GM19455 (cell line): ENCODE measurements around the gene DPP10.

Experiments
- ATAC-seq: cut with Tn5 transposase; IDR thresholded peaks from one replicate; pipeline ENCODE4 v1.9.1; 2021; ENCODE audit not compliant: unreplicated experiment

Gene DPP10

DNA sequence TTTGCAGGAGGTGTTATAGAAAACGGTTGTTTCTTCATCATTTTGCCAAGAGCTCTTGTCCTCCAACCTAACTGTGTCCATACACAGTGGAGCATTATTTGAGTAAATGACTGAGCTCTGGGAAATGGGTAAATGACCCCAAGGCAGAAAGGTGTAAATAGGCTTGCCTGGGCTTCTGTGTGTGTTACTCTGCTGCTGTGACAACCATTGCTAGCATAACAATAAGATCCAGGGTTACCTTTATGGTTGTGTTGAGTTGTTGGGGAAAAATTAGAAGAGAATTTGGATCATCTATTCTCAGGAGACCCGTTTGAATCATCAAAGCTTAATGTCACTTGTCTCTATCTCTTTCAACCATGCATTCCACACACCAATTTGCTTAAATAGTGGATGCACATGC, 672.7 kb downstream of the DPP10 start:
- no peak for ATAC-seq

DNA sequence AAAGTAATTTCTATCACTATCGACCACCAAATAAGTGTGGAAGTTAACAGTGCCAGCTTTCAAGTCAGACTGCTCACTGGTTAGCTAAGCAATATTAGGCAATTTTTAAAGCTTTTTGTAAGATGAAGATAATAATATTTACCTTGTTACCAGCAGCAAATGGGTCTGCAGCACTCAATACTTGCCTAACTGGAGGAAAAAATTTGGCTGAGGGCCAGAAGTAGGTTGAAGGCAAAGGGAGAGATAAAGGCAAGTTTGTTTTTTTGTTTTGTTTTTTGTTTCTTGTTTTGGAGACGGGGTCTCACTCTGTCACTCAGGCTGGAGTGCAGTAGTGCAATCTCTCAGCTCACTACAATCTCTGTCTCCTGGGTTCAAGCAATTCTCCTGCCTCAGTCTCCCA, 675.9 kb downstream of the DPP10 start:
- ATAC-seq: no peak

DNA sequence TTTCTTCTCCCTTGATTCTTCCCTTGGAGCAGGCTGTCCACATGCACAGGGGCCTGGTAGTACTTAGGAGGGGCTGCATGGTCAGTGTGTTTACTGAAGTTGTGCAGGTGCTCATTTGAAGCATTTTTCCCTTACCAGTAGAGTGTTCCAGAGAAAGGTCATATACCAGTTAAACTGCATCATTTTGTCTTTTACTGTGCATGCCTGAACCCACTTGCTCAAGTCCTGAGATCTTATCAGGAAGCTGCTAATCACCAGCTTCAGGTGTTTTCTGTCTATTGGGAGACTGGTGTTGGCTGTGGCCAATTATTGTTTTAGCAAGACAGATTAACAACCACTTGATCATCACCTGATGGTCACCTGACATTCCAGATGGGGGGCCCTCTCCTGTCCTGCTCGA, 676.6 kb downstream of the DPP10 start:
- ATAC-seq: no peak

DNA sequence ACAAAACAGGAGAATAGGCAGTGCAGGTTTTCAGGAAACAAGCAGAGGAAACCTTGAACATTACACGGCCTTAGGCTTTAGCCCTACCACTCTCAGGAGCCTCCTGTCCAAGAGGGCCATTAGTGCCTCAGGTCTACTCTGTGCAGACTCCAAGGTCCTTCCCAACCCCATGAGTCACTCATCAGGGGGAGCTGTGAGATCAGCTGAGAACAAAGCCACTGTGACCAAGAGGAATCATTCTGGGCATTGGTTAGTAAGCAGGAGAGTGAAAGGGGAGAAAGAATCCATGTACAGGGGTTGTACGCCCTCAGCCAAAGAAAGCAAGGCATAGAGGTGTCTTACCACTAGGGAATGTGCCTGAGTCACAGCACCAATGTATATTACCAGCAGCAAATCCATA, 680.3 kb downstream of the DPP10 start:
- no peak for ATAC-seq

DNA sequence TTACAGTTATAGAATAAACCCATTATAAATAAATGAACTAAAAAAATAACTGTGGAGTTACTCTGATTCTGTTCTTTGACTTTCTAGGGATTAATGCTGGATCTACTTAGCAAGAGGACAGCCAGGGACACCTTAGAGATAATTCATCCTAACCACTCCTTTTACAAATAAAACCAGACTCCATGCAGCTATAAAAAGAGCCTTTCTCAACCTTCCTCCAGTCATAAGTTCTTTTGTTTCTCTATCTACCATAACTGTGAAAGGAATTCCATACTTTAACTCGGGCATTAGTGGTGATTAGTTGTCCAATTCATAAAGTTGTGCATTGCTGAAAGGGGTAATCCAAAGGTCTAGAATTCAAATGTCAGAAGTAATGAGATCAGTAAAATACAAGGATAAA, 682.4 kb downstream of the DPP10 start:
- ATAC-seq: no peak

DNA sequence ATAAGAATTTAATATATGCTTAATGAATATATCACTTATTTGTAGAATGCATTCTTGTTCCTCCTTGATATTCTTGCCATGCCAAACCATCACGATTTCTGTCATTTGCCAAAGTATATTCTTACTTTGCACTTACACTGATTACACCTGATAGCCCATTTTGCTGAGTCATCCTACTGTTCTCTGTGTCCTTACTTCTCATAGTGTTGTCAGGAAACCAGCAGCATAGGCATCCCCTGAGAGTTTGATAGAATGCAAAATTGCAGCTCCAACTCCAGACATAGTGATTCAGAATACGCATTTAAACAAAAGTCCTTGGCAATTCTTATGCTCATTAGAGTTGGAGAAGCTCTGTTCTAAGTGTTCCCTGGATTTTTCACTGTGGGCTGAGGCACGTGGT, 687.1 kb downstream of the DPP10 start:
- no peak for ATAC-seq

DNA sequence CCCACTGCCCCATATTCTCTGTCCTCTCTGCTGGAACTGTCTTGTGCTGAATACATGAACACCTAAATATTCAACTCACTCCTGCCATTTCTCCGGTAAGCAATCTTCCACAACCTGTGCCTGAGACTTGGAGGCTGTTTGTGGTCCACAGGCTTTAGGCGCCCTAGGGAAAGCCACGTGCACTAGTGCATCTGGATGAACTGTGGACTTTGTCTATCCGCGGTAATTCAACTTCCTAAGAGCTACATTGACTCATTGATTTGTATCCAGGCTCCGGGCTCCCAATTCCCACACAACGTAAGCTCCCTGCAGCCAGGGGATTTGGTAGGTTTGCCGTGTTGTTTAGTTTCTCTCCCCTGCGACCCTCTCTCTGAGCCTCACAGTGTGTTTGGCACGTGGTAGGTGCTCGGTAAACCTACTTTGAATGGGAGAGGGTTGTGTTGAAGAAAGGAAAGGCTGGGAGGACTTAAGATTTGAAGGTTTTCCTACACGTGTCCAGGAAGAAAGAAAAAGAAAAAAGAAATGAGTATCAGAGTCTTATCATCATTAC, 718.2 kb downstream of the DPP10 start:
- ATAC-seq: no peak

DNA sequence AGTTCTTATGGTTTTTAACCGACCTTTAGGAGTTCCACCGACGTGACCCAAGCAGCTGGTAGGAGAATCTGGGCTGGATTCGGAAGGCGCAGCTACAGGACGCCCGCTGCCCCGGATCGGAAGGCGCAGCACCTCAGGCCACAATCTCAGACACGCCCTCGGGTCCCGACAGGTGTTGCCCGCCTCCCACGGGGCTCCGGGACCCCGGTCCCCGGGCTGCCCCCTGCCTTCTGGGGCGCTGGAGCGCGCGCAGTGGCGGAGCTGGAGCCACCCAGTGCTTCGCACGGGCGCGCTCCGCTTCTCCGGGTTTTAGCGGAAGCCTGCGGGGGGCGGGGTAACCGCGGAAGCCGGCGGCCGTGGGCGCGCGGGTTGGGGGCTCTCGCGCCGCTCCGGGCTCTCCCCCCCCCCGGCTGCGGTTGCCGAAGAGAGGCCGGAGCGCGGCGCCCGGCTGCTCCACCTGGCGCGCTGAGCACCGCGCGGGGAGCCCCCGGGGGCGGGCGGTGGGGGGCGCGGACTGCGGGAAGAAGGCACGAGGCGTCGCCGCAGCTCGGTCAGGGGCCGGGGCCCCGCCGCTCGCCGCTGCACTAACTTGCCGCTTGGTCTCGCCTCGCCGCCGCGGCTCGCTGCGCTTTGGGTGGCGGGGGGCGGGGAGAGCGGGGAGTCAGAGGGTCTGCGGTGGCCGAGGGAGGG, 718.8 kb downstream of the DPP10 start:
- no peak for ATAC-seq

DNA sequence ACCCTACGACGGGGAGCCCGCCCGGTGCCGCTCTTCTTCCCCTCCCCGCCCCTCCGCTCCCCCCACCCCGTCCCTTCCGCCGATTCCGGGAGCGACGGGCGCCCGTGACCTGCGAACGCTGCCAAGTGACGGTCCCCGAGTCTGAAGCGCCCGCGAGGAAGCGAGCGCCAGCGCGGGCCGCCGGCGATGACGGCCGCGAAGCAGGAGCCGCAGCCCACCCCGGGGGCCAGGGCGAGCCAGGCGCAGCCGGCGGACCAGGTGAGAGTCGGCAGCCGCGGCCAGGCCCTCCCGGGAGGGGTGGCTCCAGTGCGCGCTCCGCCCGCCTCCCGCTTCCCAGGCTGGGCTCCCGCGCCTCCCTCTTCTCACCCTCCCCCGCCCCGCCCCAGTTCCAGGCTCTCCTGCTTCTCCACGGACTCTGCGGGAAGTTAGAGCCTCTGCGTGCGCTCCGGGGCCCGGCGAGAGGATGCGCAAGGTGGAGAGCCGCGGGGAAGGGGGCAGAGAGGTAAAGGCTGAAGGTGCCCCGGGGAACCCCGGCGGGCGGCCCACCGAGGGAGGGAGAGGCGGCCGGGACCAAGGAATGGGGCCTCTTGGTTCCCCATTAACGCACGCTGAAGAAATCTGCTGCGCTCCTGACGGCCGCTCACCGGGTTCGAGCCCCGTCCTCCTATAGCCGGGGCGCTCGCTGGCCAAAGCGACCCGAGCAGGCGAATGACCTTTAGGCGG, 719.5 kb downstream of the DPP10 start:
- ATAC-seq: no peak

DNA sequence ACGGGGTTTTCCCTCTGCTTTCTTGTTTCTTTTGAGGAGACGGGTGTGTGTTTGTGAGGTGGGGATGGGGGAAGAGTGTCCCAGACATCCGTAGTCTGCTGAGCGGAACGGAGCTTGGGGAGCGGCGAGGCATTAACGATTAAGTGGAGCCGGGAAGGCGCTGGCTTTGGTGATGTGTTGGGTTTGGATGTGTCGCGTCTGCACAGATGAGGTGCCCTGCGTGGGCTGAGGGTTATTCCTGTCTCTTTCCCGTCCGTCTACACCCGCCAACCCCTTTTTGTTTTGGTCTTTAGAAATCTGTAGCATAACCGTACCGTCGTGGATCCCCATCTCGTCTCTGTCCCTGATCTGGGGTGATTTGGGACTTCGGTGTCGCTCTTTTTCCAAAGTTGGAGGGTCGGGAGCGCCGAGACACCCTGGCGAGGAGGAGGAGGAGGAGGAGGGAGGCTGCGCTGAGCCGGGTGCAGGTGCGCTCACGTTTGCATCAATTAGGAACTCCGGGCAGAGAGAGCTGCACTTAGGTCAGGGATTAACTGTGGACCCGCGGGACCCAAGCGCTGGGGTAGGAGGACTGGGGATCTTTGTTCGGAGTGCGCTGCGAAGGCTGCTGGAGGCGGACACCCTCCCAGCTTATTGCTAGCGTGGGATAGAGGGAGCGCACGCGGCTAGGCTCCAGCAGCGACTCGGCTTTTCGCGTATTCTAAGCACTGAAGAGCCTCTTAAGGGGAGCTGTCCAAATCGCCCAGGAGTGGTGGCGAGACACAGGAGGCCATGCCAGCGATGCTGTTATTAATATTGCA, 720.3 kb downstream of the DPP10 start:
- ATAC-seq: no peak

DNA sequence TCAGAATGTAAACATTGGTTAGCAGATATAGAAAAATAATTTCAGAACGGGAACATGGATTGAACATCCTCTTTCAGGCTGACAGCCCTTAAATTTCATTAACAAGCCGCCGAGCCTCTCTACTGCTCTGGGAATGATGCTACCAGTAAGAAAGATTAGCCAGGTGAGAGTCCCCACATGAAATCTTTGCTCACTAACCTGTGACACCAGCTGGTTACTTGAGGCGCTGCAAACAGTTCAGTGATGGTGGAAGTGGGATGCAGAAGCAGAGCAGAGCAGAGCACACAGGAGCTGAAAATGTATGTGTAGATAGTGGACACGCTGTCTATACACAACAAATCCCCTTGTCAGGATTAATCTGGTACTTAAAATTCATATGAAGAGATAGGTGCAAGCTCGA, 721.1 kb downstream of the DPP10 start:
- no peak for ATAC-seq

DNA sequence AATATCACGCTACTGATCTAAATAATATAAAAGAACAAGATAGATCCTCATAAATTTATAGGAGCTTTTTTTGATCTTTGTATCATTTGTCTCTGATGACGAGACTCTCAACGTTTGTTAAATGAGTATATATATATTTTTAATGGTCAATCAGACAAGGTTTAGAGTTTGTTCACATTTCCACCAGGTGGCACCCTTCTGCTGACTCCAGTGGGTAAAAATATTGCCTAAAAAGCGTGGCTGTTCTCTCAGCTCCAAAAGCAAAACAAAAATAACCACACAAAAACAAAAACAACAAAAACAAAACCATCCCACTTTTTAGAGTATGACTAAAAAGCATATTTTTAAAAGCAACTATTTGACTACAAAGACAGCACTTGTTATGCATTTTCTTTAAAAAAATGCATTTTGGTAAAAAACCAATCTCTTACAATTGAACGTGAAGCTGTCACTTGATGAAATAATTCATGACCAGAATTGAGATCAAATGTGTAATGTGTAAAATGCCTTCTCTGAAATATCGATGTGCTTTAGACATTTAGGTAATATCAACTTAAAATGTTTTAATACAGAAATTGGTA, 723.2 kb downstream of the DPP10 start:
- ATAC-seq: no peak

DNA sequence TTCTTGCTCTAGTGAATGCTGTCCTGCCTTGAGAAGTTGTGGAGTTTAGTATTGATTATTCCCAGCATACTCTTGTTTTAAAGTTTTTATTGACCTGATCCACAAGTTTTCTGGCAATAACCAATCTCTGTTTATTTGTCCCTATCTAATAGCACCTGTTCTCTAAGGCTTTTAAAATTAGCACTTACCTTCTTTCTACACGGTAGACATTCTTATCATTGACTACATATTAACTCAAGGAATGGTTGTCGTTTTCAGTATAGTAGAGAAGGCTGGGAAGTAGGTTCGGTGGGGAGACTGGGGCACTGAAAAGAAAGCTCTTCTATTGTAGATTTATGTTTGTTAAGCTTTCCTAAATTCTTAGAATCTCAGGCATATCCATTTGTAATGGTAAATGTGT, 726.0 kb downstream of the DPP10 start:
- ATAC-seq: no peak

DNA sequence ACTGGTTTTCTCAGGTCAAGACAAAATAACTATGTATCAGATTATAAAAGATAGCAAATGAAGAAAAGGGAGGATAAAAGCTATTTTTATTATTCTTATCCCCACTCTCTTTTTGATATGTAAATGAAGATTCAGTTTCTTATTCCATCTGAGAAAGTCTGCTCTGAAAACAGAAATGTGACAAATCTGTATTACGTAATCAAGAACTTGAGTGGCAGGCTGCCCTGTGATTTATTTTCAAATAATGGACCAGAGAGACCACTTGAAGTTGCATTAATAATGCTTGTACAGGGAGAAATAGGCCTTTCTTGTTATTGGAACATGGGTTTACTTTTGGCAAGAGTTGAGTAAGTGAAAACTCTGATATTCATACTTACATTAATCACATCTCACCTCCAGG, 727.4 kb downstream of the DPP10 start:
- no peak for ATAC-seq

DNA sequence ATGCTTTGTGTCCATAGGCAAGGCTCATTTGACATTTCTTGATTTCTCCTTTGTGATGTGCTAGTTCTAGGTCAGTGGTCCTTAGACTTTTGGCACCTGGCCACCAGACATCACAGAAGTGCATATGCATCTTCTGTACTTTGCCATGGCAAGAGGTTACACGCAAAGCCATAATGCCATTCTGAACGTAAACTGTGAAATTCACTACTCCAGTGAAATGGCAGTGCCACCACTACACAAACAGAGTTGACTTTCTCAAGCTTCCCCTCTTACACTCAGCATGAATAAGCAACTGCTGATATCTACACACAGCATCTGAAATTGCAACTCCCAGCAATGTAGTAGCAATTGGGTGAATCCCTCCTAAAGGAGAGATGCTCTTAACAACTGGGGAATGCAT, 729.3 kb downstream of the DPP10 start:
- ATAC-seq: no peak

DNA sequence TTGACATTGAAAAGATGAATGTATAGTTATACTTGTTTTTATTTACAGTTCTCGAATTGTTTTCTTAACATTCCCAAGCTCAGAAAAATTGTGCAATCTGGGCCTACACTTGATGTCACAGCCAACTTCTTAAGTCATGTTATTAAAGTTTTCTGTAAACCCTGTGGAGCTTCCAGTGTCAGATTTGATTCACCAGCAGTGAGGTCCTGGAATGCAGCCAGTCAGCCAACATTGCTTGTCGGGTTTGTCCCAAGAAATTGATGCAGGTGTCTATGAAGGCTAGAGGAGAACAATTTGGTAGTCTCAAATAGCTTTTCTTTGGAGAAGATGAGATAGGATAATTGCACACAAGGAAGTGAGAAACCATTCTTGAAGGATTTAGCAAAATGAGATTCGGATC, 732.2 kb downstream of the DPP10 start:
- no peak for ATAC-seq

DNA sequence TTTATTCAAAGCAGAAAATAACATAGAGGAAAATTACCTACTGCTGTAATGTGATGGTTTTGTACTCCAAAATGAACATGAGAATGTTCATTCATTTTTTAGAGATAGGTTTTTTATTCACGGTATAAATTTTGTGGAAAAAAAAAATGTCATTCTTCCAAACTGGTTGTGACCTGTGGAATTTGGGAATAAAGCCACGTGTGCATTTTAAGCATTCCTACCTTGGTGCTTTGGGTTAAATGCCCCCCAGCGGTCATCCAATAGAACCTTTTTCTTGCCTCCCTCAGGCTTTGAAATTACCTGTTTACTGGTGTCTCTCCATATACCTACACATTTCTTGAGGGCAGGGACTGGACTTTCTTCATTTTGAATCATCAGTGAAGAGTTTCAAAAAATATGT, 740.7 kb downstream of the DPP10 start:
- no peak for ATAC-seq

DNA sequence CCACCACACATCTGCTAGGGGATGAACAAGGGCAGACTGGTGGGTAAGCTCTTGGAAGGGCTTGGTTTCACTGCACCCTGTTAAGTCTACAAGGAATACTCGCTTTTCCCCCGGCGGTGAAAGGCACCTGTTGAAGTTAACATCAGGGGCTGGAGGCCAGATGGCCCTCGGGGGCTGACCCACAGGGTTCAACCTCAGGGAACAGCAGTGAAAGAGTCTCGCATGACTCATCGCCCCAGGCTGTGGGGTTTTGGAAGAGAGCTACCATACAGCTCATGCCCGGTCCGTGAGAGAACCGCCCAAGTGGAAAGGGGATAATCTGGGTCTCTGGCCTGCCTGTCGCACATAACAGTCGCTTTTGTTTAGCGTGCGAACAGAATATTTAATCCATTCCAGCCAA, 748.0 kb downstream of the DPP10 start:
- no peak for ATAC-seq

DNA sequence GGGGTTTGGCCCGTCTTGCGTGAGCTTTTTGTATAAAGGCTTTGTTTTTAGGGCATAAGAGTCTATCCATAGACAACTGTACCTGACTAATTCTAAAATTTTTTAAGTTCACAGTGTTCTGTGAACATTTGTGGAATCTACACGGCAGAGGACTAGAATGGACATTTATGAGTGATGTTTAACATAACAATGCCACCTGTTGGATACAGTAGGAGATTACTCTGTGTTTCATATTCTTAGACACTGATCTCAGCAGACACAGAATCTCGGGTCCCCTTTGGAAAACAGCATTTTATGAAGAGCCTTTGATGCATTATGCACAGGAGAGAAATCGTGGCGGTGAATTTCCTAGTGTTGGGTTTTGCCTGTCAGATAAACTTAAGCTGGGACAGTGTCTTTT, 752.2 kb downstream of the DPP10 start:
- ATAC-seq: no peak

DNA sequence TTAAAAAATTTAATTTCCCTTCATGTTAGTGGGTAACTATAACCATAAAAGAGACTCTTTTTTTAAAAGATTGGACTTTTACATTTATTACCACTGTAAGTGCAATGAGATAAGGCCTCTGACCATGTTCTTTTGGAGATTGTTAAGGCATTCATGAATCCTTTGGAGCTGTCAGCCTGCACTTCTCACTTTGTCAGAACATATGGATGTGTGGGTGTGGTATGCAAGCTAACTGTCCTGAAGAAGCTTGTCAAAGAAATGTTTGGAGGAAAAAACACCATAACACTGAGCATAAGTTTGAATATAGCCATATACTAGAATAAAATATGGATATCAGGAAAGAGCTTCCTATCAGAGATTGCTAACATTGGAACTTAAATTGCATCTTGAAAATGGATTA, 754.1 kb downstream of the DPP10 start:
- ATAC-seq: no peak

DNA sequence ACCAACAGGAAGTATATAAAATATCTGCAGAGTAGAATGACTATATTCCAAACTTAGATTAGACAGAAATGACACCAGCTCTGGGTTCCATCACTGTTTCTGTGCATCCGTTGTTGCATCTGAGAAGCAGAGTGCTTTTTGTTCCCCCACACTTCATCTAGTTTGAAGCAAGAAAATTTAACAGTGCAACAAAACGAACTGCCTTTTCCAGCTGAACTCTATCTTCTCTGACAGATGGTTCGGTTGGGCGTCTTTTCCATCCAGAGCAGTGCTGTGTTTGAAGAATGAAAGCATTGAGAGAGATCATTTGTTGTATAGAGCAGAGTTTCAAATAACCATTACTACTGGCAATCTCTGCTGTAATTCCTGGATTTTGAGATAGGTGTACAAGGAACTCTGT, 757.5 kb downstream of the DPP10 start:
- ATAC-seq: no peak
